GM10266 (cell line): ENCODE results near the gene CDHR5.

Source experiments
- DNase-seq: peaks from one replicate; pipeline ENCODE4 v3.0.0; 2012; ENCODE audit errors: extremely low spot score
- CTCF ChIP-seq: IDR thresholded peaks from 2 replicates; pipeline ENCODE4 v1.5.1; 2012; ENCODE audit warnings: mild to moderate bottlenecking, low read depth; ENCODE audit not compliant: control insufficient read depth, insufficient read depth; ENCODE audit errors: missing control alignments

The CDHR5 gene

GRCh38 chr11:596374-596773 lies 28.4 kb downstream of the CDHR5 start:
- DNase-seq, result no peak
- TF ChIP-seq CTCF, result no peak

- no peak for DNase-seq
- no peak for TF ChIP-seq CTCF
Observed at GRCh38 chr11:595400-595799, 29.4 kb downstream of the CDHR5 start.

GRCh38 chr11:593347-593746 lies 31.4 kb downstream of the CDHR5 start:
- DNase-seq, result no peak
- TF ChIP-seq CTCF, result no peak

- no peak for DNase-seq
- TF ChIP-seq CTCF, result no peak
Observed at GRCh38 chr11:592918-593317, 31.8 kb downstream of the CDHR5 start.

- DNase-seq, result no peak
- TF ChIP-seq CTCF, result no peak
Observed at GRCh38 chr11:592501-592900, 32.3 kb downstream of the CDHR5 start.

GRCh38 chr11:590997-591396 lies 33.8 kb downstream of the CDHR5 start:
- DNase-seq, result no peak
- no peak for TF ChIP-seq CTCF

- no peak for DNase-seq
- no peak for TF ChIP-seq CTCF
Observed at GRCh38 chr11:589798-590197, 35.0 kb downstream of the CDHR5 start.

- no peak for TF ChIP-seq CTCF
- no peak for DNase-seq
Observed at GRCh38 chr11:587978-588380, 36.8 kb downstream of the CDHR5 start.
